ENCODE results near the gene ERG28. TPM values are rescaled to one million over a fixed set of nuclear protein-coding genes. Genes with fewer than 3 reads are reported as not detected.
"Not testable (repeated sequence)": the region's sequence is repeated elsewhere in the genome, so short reads cannot be mapped to it uniquely, and the experiment has no call there.

Gene ERG28
- total RNA-seq, 3 donors from 2014 or later = 14.9 to 16.8 (median 15.9) TPM

DNA sequence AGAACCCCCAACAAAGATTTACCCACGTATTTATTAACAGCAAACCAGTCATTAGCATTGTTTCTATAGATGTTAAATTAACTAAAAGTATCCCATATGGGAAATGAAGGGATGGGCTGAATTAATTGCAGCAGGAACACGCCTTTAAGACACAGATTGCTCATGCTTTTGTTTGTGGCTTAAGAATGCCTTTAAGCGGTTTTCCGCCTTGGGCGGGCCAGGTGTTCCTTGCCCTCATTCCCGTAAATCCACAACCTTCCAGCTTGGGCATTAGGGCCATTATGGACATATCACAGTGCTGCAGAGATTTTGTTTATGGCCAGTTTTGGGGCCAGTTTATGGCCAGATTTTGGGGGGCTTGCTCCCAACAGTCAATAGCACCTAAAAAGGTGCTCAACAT, 59.6 kb downstream of the ERG28 start:
- not testable (repeated sequence) for H3K9me3 Mint-ChIP-seq; H3K4me3 Mint-ChIP-seq; DNase-seq; ATAC-seq; H3K4me1 Mint-ChIP-seq (ENCODE audit: low read depth); H3K36me3 Mint-ChIP-seq (ENCODE audit: insufficient read depth); H3K27me3 Mint-ChIP-seq (ENCODE audit: low read depth)

DNA sequence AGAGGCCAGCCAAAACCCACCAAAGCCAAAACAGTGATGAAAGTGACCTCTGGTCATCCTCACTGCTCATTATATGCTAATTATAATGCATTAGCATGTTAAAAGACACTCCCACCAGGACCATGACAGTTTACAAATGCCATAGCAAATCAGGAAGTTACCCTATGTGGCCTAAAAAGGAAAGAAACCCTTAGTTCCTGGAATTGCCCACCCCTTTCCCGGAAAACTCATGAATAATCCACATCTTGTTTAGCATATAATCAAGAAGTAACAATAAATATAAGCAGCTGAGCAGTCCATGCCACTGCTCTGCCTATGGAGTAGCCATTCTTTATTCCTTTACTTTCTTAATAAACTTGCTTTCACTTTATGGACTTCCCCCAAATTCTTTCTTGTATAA, 60.6 kb downstream of the ERG28 start:
- not testable (repeated sequence) for H3K4me1 Mint-ChIP-seq (ENCODE audit: low read depth); H3K27me3 Mint-ChIP-seq (ENCODE audit: low read depth); H3K36me3 Mint-ChIP-seq (ENCODE audit: insufficient read depth); H3K9me3 Mint-ChIP-seq; H3K4me3 Mint-ChIP-seq; ATAC-seq; DNase-seq

Other genes with a start within 250 kb of the ERG28 start
- gene JDP2, start 232.9 kb downstream of the ERG28 start, total RNA-seq = 1 to 10 TPM in 2 of 3 donors, under 1 TPM in 1; 0.61 to 1.3 (median 1.3) TPM
- 100 to 1,000 TPM; 186 to 193 (median 191) TPM for gene BATF, start 138.4 kb downstream of the ERG28 start, total RNA-seq
- 1 to 10 TPM; 1.5 to 5.3 (median 3.3) TPM for gene FLVCR2, start 82.3 kb downstream of the ERG28 start, total RNA-seq
- gene TTLL5, start 370 bp upstream of the ERG28 start, total RNA-seq = 10 to 100 TPM; 21.1 to 25.0 (median 21.1) TPM